Measurements from ENCODE around the gene PELI3. TPM values are rescaled to one million over a fixed set of nuclear protein-coding genes. Genes with fewer than 3 reads are reported as not detected.

PELI3 gene
- total and polyA plus RNA-seq, 8 donors, result 3.9 to 12.9 (median 6.1) TPM

DNA sequence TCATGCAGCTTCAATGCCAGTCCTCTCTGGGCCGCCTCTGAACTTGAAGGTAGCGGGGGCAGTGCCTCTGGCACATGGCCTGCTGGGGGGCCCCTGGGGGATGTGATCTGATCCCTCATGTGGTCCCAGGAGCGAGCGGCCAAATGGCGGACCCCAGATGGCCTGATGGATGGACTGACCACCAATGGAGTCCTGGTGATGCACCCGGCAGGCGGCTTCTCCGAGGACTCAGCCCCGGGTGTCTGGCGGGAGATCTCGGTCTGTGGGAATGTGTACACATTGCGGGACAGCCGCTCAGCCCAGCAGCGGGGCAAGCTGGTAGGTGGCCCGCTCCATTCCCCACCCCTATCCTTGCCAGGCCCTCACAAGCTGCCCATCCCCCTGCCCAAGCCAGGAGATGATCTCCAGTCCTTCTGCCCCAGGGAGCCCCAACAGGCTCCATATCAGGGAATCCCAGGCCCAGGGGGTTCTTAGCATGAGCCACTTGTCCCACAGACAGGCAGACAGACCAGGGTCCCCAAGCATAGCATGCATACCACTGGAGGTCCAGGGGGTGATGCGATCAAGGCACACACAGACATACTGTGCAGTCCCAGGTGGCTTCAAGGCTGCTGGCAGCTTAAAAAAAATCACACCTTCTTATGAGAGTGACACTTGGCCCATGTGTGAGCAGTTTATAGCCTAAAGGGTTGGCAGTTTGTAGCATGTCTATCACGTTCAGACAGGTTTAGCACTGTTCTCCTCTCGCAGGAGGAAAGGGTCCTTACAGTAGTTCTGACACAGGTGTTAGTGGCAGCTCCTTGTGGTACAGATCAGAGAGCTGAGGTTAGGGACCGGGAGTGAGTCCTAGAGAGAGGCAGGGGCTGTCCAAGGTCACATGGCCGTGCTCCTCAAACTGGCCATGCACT, 7.2 kb downstream of the PELI3 start:
- H3K27me3 ChIP-seq, result no peaks in the 10 kb centered on the region
- DNase-seq, result no peak
- intact Hi-C loops (cut with DNase I), result no loop called here
- H3K36me3 ChIP-seq, result peaks cover 0 to 44% of the 10 kb centered on the region in 2 donors
- peaks cover under 1 to 5% of the 10 kb centered on the region in 2 donors for H3K4me1 ChIP-seq
- TF ChIP-seq, protein P1, sequence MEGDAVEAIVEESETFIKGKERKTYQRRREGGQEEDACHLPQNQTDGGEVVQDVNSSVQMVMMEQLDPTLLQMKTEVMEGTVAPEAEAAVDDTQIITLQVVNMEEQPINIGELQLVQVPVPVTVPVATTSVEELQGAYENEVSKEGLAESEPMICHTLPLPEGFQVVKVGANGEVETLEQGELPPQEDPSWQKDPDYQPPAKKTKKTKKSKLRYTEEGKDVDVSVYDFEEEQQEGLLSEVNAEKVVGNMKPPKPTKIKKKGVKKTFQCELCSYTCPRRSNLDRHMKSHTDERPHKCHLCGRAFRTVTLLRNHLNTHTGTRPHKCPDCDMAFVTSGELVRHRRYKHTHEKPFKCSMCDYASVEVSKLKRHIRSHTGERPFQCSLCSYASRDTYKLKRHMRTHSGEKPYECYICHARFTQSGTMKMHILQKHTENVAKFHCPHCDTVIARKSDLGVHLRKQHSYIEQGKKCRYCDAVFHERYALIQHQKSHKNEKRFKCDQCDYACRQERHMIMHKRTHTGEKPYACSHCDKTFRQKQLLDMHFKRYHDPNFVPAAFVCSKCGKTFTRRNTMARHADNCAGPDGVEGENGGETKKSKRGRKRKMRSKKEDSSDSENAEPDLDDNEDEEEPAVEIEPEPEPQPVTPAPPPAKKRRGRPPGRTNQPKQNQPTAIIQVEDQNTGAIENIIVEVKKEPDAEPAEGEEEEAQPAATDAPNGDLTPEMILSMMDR (IDR thresholded peaks at IDR 0.05), result no peak
- no peaks in the 10 kb centered on the region for H3K9me3 ChIP-seq
- no peak for ATAC-seq
- H3K4me3 ChIP-seq, result no peak overlapping the region
- no peak overlapping the region for H3K27ac ChIP-seq

GRCh38 chr11:66475349-66476172, 8.9 kb downstream of the PELI3 start:
- H3K4me1 ChIP-seq, result peaks cover 5 to 16% of the 10 kb centered on the region in 2 donors
- TF ChIP-seq, protein P1 (IDR thresholded peaks at IDR 0.05), result no peak
- intact Hi-C loops (cut with DNase I), result no loop called here
- H3K27ac ChIP-seq, result no peak overlapping the region
- DNase-seq (no peak), ATAC-seq (no peak)
- no peaks in the 10 kb centered on the region for H3K9me3 ChIP-seq
- H3K27me3 ChIP-seq, result no peaks in the 10 kb centered on the region
- peaks cover 0 to 44% of the 10 kb centered on the region in 2 donors for H3K36me3 ChIP-seq
- no peak overlapping the region for H3K4me3 ChIP-seq

GRCh38 chr11:66476173-66476840, 9.6 kb downstream of the PELI3 start:
- ATAC-seq, result no peak
- H3K4me1 ChIP-seq, result peaks cover 5 to 24% of the 10 kb centered on the region in 2 donors
- H3K27me3 ChIP-seq, result no peaks in the 10 kb centered on the region
- peaks cover 0 to 44% of the 10 kb centered on the region in 2 donors for H3K36me3 ChIP-seq
- intact Hi-C loops (cut with DNase I), result no loop called here
- no peak for DNase-seq
- H3K9me3 ChIP-seq, result no peaks in the 10 kb centered on the region
- no peak overlapping the region for H3K27ac ChIP-seq
- H3K4me3 ChIP-seq, result no peak overlapping the region
- TF ChIP-seq, protein P1 (IDR thresholded peaks at IDR 0.05), result no peak

- DNase-seq (no peak), ATAC-seq (no peak)
- TF ChIP-seq, protein P1 (IDR thresholded peaks at IDR 0.05), result no peak
- peaks cover 5 to 28% of the 10 kb centered on the region in 2 donors for H3K4me1 ChIP-seq
- peaks cover 0 to 44% of the 10 kb centered on the region in 2 donors for H3K36me3 ChIP-seq
- H3K4me3 ChIP-seq, result no peak overlapping the region
- intact Hi-C loops (cut with DNase I), result no loop called here
- no peak overlapping the region for H3K27ac ChIP-seq
- H3K27me3 ChIP-seq, result no peaks in the 10 kb centered on the region
- H3K9me3 ChIP-seq, result no peaks in the 10 kb centered on the region
Measured at GRCh38 chr11:66476841-66477251, 10.1 kb downstream of the PELI3 start.
